ENCODE data around the gene FSTL5. TPM values are rescaled to one million over a fixed set of nuclear protein-coding genes. Genes with fewer than 3 reads are reported as not detected.

Gene FSTL5
- total RNA-seq, 2 experiments from 2014 or later = not detected

DNA sequence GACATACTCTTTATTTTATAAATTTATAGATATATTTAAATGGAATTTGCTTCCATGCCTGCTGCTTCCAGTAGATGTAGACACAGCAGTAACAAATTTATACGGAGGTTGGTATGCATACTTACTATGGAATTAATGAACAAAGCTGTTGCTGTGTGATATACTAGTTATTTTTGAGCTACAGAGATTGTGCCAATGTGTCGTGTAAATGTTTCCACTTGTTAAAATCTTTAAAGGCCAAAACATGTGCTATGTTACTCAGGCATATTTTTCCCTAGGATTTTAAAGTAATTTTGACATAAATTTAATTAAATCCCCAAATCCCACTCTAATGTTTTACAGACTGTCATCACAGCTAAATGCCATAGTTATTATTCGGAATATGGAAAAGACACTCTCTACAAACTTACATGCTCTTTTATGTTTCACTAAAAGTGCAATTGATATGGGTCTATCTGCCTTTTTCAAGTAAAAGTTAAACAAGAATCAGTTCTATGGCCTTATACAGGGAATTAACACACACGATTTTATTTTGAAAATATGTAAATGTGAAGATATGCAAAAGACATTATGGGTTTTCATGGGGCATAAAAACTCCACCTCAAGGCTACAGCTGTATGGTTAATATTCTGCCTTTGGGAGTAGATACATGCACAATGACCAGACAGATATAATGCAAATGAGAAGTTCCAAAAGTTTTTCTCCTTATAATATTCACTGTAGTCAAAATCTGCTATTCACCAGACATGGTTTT is 256.8 kb downstream of the FSTL5 start:
- POLR2A ChIA-PET = interaction anchor here (0.6 kb wide), 1 partner anchor 17 kb away, joined by 4 read pairs; no protein-coding TSS in a partner anchor
- no peaks in the 10 kb centered on the region for H3K9me3 ChIP-seq (ENCODE audit: low read length)
- intact Hi-C loops (cut with micrococcal nuclease; ENCODE audit: unreplicated experiment) = no loop called here
- H3K4me3 ChIP-seq (ENCODE audit: low read depth, low read length, poor library complexity, severe bottlenecking) = no peak overlapping the region
- no TSS peak for BruUV-seq (replicated peaks)
- no peaks in the 10 kb centered on the region for H3K9me2 ChIP-seq (ENCODE audit: insufficient read depth, low read length)
- CTCF ChIA-PET (ENCODE audit: unreplicated experiment) = no interaction called here
- no peak overlapping the region for H2AFZ ChIP-seq (ENCODE audit: low read length)
- H3K27ac ChIP-seq (ENCODE audit: low read depth, low read length, poor library complexity, severe bottlenecking) = no peak overlapping the region
- H3K4me1 ChIP-seq (ENCODE audit: insufficient read depth, low read length, poor library complexity, severe bottlenecking) = no peaks in the 10 kb centered on the region
- H3K36me3 ChIP-seq (ENCODE audit: insufficient read depth, low read length) = no peaks in the 10 kb centered on the region
- no peaks in the 10 kb centered on the region for H4K20me1 ChIP-seq (ENCODE audit: insufficient read depth, low read length)
- no peak for DNase-seq (ENCODE audit: low spot score)
- H3K79me2 ChIP-seq (ENCODE audit: insufficient read depth, low read depth, low read length) = no peaks in the 10 kb centered on the region
- no peak overlapping the region for H3K4me2 ChIP-seq (ENCODE audit: low read length)
- no peak for TF ChIP-seq EZH2phosphoT487 (IDR thresholded peaks at IDR 0.05; ENCODE audit: borderline replicate concordance, low read depth, low read length)
- TF ChIP-seq, protein P1, sequence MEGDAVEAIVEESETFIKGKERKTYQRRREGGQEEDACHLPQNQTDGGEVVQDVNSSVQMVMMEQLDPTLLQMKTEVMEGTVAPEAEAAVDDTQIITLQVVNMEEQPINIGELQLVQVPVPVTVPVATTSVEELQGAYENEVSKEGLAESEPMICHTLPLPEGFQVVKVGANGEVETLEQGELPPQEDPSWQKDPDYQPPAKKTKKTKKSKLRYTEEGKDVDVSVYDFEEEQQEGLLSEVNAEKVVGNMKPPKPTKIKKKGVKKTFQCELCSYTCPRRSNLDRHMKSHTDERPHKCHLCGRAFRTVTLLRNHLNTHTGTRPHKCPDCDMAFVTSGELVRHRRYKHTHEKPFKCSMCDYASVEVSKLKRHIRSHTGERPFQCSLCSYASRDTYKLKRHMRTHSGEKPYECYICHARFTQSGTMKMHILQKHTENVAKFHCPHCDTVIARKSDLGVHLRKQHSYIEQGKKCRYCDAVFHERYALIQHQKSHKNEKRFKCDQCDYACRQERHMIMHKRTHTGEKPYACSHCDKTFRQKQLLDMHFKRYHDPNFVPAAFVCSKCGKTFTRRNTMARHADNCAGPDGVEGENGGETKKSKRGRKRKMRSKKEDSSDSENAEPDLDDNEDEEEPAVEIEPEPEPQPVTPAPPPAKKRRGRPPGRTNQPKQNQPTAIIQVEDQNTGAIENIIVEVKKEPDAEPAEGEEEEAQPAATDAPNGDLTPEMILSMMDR (conservative IDR thresholded peaks at IDR 0.05; ENCODE audit: low read length) = no peak

DNA sequence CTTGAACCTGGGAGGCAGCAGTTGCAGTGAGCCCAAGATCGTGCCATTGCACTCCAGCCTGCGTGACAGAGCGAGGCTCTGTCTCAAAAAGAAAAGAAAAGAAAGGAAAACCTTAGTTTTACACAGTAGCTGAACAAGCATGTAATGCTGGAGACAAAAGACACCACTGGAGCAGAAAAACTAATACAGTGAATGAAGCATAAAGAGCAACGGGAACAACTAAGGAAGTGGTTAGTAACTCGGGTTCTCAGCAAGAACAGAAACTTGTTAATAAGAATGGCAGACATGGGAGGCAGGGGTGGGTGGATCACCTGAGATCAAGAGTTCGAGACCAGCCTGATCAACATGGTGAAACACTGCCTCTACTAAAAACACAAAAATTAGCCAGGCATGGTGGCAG is 263.7 kb downstream of the FSTL5 start:
- BruUV-seq (replicated peaks) = no TSS peak
- POLR2A ChIA-PET = no interaction called here

More for the DNA sequence above, 263.7 kb downstream of the FSTL5 start:
- Histone ChIP-seq H3K4me2 (ENCODE audit: low read length) (no peak overlapping the region), H3K9me2 (ENCODE audit: insufficient read depth, low read length) (no peaks in the 10 kb centered on the region), H3K36me3 (ENCODE audit: insufficient read depth, low read length) (no peaks in the 10 kb centered on the region), H3K4me1 (ENCODE audit: insufficient read depth, low read length, poor library complexity, severe bottlenecking) (no peaks in the 10 kb centered on the region), H3K79me2 (ENCODE audit: insufficient read depth, low read depth, low read length) (no peaks in the 10 kb centered on the region), H3K9me3 (ENCODE audit: low read length) (no peaks in the 10 kb centered on the region), H3K4me3 (ENCODE audit: low read depth, low read length, poor library complexity, severe bottlenecking) (no peak overlapping the region), H3K27ac (ENCODE audit: low read depth, low read length, poor library complexity, severe bottlenecking) (no peak overlapping the region), H4K20me1 (ENCODE audit: insufficient read depth, low read length) (no peaks in the 10 kb centered on the region), H2AFZ (ENCODE audit: low read length) (no peak overlapping the region)
- DNase-seq (ENCODE audit: low spot score) = no peak
- CTCF ChIA-PET (ENCODE audit: unreplicated experiment) = no interaction called here
- intact Hi-C loops (cut with micrococcal nuclease; ENCODE audit: unreplicated experiment) = no loop called here
- TF ChIP-seq, protein P1 (conservative IDR thresholded peaks at IDR 0.05; ENCODE audit: low read length) = no peak
- TF ChIP-seq EZH2phosphoT487 (IDR thresholded peaks at IDR 0.05; ENCODE audit: borderline replicate concordance, low read depth, low read length) = no peak

Data from OCI-LY7 (cell line).